ENCODE data around the gene PRUNE2. TPM values are rescaled to one million over a fixed set of nuclear protein-coding genes. Genes with fewer than 3 reads are reported as not detected.
A peak's percentile ranks its signal among the peaks of the same experiment; 100 is the strongest.

The PRUNE2 gene
- total RNA-seq, 2 experiments from 2014 or later = not detected

- Histone ChIP-seq H3K4me3 (ENCODE audit: low read length) (no peak overlapping the region), H3K27ac (ENCODE audit: low read depth in 1 of 2, low read length in 2 of 2) (no peak overlapping the region), H3K27me3 (ENCODE audit: control insufficient read depth in 1 of 2, insufficient read depth in 2 of 2, low read length in 2 of 2) (peaks cover 0 to 8% of the 10 kb centered on the region in 2 experiments), H3K4me1 (ENCODE audit: insufficient read depth, low read length) (peaks cover 3% of the 10 kb centered on the region), H3K36me3 (ENCODE audit: insufficient read depth, low read length) (no peaks in the 10 kb centered on the region), H3K9me3 (ENCODE audit: control insufficient read depth in 1 of 2, insufficient read depth in 1 of 2, low read length in 2 of 2) (no peaks in the 10 kb centered on the region)
- ATAC-seq (ENCODE audit: poor library complexity) (no peak), DNase-seq (no peak)
- CTCF ChIA-PET = no interaction called here
- no peaks in the 10 kb centered on the region for H3K9me3 Mint-ChIP-seq
- no peak overlapping the region for H3K27ac Mint-ChIP-seq
- H3K4me1 Mint-ChIP-seq (ENCODE audit: low read depth) = no peaks in the 10 kb centered on the region
- no peaks in the 10 kb centered on the region for H3K36me3 Mint-ChIP-seq (ENCODE audit: low read depth)
- intact Hi-C loops (cut with DNase I, micrococcal nuclease) = no loop called here
- POLR2A ChIA-PET = no interaction called here
- H3K27me3 Mint-ChIP-seq = peaks cover 31% of the 10 kb centered on the region
- no peak for TF ChIP-seq CTCF (IDR thresholded peaks at IDR 0.05)
- no peak overlapping the region for H3K4me3 Mint-ChIP-seq
Observed at GRCh38 chr9:76616780-76617179, 289.1 kb downstream of the PRUNE2 start.

GRCh38 chr9:76615177-76615603 is 290.7 kb downstream of the PRUNE2 start:
- CTCF ChIA-PET = no interaction called here
- H3K9me3 ChIP-seq (ENCODE audit: control insufficient read depth in 1 of 2, insufficient read depth in 1 of 2, low read length in 2 of 2) = no peaks in the 10 kb centered on the region
- H3K4me3 ChIP-seq (ENCODE audit: low read length) = peak overlapping the region; percentile 10
- Mint-ChIP-seq H3K27ac (no peak overlapping the region), H3K36me3 (ENCODE audit: low read depth) (no peaks in the 10 kb centered on the region), H3K4me3 (no peak overlapping the region), H3K4me1 (ENCODE audit: low read depth) (no peaks in the 10 kb centered on the region), H3K9me3 (no peaks in the 10 kb centered on the region), H3K27me3 (peaks cover 26% of the 10 kb centered on the region)
- DNase-seq = no peak
- H3K27me3 ChIP-seq (ENCODE audit: control insufficient read depth in 1 of 2, insufficient read depth in 2 of 2, low read length in 2 of 2) = peaks cover 0 to 8% of the 10 kb centered on the region in 2 experiments
- POLR2A ChIA-PET = no interaction called here
- H3K36me3 ChIP-seq (ENCODE audit: insufficient read depth, low read length) = no peaks in the 10 kb centered on the region
- no peak for TF ChIP-seq CTCF (IDR thresholded peaks at IDR 0.05)
- intact Hi-C loops (cut with DNase I, micrococcal nuclease) = no loop called here
- H3K27ac ChIP-seq (ENCODE audit: low read depth in 1 of 2, low read length in 2 of 2) = no peak overlapping the region
- ATAC-seq (ENCODE audit: poor library complexity) = no peak
- peaks cover 3% of the 10 kb centered on the region for H3K4me1 ChIP-seq (ENCODE audit: insufficient read depth, low read length)

- DNase-seq = no peak
- ChIA-PET POLR2A (no interaction called here), CTCF (no interaction called here)
- peaks cover 0 to 8% of the 10 kb centered on the region in 2 experiments for H3K27me3 ChIP-seq (ENCODE audit: control insufficient read depth in 1 of 2, insufficient read depth in 2 of 2, low read length in 2 of 2)
- no peaks in the 10 kb centered on the region for H3K9me3 ChIP-seq (ENCODE audit: control insufficient read depth in 1 of 2, insufficient read depth in 1 of 2, low read length in 2 of 2)
- TF ChIP-seq CTCF (IDR thresholded peaks at IDR 0.05) = no peak
- Mint-ChIP-seq H3K27ac (no peak overlapping the region), H3K36me3 (ENCODE audit: low read depth) (no peaks in the 10 kb centered on the region), H3K9me3 (no peaks in the 10 kb centered on the region), H3K4me3 (no peak overlapping the region), H3K27me3 (peaks cover 18% of the 10 kb centered on the region), H3K4me1 (ENCODE audit: low read depth) (no peaks in the 10 kb centered on the region)
- no peaks in the 10 kb centered on the region for H3K36me3 ChIP-seq (ENCODE audit: insufficient read depth, low read length)
- no peak overlapping the region for H3K4me3 ChIP-seq (ENCODE audit: low read length)
- no peak overlapping the region for H3K27ac ChIP-seq (ENCODE audit: low read depth in 1 of 2, low read length in 2 of 2)
- intact Hi-C loops (cut with DNase I, micrococcal nuclease) = no loop called here
- no peak for ATAC-seq (ENCODE audit: poor library complexity)
- peaks cover 3% of the 10 kb centered on the region for H3K4me1 ChIP-seq (ENCODE audit: insufficient read depth, low read length)
Observed at GRCh38 chr9:76613974-76614373, 291.9 kb downstream of the PRUNE2 start.
